Skin epidermis (tissue), 12 donors: ENCODE measurements around the gene HLA-DRA.
A peak's percentile ranks its signal among the peaks of the same experiment; 100 is the strongest.
"Not testable (repeated sequence)": the region's sequence is repeated elsewhere in the genome, so short reads cannot be mapped to it uniquely, and the experiment has no call there.

Experiments used
- H3K27ac ChIP-seq, 21 experiments: fragments of 200-600 bp; sonication (generic) in 11 of 21; one replicate each; pipeline ENCODE4 v1.5.0; 2020; ENCODE audit warnings: mild to moderate bottlenecking in 3 of 21, inconsistent platforms in 2 of 21, moderate library complexity in 2 of 21
- H3K4me3 ChIP-seq, 7 experiments: fragments of 200-600 bp; sonication (generic) in 2 of 7; one replicate each; pipeline ENCODE4 v1.5.0; 2020; ENCODE audit warnings: inconsistent platforms in 2 of 7, mild to moderate bottlenecking in 2 of 7, moderate library complexity in 1 of 7

HLA-DRA gene

DNA sequence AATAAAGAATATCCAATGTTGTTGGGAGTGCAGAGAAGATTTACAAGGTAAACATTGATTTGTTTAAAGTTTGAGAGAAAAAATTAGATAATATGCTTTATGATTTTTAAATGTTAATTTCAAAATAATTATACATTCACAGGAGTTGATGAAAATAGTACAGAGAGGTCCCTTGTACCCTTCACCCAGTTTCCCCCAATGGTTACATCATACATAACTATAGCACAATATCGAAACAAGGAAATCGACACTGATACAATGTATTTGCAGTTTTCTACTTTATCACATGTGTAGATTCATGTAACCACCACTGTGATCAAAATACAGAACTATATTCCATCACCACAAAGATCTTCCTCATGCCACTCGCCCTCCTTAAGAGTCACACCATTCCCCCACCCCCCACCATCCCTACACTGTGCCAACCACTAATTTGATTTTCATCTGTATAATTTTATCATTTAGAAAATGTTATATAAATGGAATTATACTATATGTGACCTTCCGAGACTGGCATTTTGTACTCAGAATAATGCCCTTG lies 11.7 kb upstream of the HLA-DRA start:
- no peak overlapping the region for H3K4me3 ChIP-seq
- H3K27ac ChIP-seq = no peak overlapping the region

- H3K27ac ChIP-seq = no peak overlapping the region
- no peak overlapping the region for H3K4me3 ChIP-seq
Measured at GRCh38 chr6:32430179-32430578, 9.5 kb upstream of the HLA-DRA start.

GRCh38 chr6:32431142-32431541 lies 8.5 kb upstream of the HLA-DRA start:
- H3K4me3 ChIP-seq = no peak overlapping the region
- no peak overlapping the region for H3K27ac ChIP-seq

DNA sequence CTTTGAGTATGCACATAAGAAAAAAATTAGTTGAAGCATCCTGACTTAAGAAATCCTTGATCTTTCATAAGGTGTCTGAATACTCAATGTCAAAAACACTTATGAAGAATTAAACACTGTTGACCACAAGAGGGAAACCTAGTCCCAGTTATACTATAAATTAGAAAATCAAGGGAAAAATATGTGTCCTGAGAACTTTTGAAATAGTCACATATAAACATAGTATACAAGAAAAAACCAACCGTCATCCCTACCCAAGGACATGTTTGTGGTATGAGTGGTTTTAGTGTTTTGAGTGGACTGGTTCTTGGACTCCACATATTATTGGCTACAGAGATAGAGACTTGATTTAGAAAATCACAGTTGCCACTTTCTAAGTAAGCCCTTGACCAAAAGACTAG lies 7.6 kb upstream of the HLA-DRA start:
- no peak overlapping the region for H3K27ac ChIP-seq
- H3K4me3 ChIP-seq = no peak overlapping the region

DNA sequence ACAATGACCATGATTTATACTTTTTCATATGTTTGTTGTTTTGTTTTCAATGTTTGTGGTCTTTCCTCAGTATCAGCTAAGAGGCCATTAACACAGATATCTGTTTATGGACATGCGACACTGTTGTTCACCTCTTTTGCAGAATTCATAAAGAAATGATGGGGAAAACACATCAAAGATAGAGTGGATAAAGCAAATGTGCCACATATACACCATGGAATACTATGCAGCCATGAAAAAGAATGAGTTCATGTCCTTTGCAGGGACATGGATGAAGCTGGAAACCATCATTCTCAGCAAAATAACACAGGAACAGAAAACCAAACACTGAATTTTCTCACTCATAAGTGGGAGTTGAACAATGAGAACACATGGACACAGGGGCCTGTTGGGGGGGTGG lies 5.7 kb upstream of the HLA-DRA start:
- H3K4me3 ChIP-seq, H3K27ac ChIP-seq: not testable (repeated sequence)

DNA sequence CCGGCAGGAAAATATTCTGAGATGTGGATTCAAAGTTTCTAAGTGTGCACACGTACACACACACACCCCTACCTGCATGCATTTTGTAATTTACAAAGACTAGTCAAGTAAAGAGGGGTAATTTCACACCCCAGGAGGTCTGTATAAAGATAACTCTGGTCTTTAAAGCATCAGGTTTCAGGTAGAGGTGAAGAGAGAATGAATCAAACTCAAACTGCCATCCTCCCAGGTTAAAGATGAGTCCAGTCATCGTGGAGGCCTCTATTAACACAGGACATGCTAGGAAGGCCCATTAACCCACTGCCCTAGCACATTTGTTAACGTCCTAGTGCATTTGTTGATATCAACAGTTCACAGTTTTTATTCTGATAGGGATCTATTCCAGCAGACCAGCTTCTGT lies 3.5 kb upstream of the HLA-DRA start:
- peak overlapping the region in 14 of 21 experiments; percentile 18 to 88 (median 68) for H3K27ac ChIP-seq

DNA sequence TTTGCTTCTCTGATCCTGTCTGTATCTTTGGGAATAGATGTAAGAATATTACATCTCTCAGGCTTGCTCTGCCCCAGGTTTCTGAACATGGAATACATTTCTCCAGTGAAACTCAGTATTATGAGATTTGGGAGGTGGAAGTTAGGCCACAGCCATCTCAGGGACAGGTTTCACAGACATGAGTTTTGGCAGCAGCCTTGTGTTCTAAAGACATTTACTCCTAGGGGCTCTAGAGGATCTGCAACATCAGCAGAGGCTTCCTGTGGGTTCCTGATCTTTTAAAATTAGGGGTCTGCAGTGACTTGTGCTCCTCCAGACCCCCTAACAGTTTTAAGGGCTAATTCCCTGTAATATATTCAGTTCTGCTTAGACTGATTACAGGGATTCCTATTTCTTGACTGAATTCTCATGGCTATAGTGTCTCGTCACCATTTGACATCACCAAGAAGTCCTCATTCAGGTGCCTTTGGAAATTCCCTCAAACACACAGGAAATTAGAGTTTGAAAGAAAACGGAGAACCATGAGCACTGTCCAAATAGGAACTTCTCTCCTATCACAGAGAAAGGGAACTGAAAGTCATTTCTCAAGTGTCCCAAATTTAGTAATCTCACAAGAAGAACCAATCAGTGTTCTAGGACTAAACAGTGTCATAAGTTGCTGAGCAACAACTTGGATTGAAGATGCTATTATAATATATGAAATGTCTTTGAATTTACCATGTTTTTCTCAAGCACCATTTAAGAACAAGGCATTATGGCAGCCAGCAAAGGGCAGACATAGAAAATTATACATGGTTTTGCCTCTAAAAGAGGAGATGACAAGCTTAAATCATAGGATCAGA lies 2.5 kb upstream of the HLA-DRA start:
- no peak overlapping the region for H3K4me3 ChIP-seq
- peak overlapping the region in 20 of 21 experiments; percentile 41 to 96 (median 73) for H3K27ac ChIP-seq

More for the DNA sequence above, 3.5 kb upstream of the HLA-DRA start:
- H3K4me3 ChIP-seq = no peak overlapping the region

- peak overlapping the region in 17 of 21 experiments; percentile 40 to 96 (median 71) for H3K27ac ChIP-seq
- H3K4me3 ChIP-seq = no peak overlapping the region
Measured at GRCh38 chr6:32439139-32439538, 548 bp upstream of the HLA-DRA start.

DNA sequence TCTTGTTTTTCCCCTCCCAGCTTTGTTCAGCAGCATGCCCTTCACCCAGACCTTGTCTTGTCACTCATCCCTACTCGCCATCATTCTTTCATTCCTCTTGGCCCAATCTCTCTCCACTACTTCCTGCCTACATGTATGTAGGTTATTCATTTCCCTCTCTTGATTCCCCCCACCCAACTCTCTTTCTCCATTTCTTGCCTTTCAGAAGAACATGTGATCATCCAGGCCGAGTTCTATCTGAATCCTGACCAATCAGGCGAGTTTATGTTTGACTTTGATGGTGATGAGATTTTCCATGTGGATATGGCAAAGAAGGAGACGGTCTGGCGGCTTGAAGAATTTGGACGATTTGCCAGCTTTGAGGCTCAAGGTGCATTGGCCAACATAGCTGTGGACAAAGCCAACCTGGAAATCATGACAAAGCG lies 2.6 kb downstream of the HLA-DRA start:
- peak overlapping the region in 7 of 21 experiments; percentile 7 to 96 (median 37) for H3K27ac ChIP-seq
- H3K4me3 ChIP-seq = peak overlapping the region in 5 of 7 experiments; percentile 1 to 40 (median 29)

DNA sequence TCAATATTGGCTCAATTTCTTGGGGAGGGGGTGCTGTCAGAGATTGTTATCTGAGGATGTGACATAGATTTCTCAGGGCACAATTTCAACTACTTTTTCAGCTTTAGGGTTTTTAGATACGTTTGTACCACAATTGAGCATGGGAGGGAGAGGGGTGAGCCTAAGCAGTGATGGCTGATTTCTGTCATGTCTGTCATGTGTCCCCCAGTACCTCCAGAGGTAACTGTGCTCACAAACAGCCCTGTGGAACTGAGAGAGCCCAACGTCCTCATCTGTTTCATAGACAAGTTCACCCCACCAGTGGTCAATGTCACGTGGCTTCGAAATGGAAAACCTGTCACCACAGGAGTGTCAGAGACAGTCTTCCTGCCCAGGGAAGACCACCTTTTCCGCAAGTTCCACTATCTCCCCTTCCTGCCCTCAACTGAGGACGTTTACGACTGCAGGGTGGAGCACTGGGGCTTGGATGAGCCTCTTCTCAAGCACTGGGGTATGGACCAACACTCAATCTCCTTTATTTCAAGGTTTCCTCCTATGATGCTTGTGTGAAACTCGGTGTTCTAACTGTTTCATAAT lies 3.4 kb downstream of the HLA-DRA start:
- Histone ChIP-seq H3K27ac (peak overlapping the region in 2 of 21 experiments; percentile 7 to 82), H3K4me3 (peak overlapping the region in 5 of 7 experiments; percentile 5 to 40 (median 21))

DNA sequence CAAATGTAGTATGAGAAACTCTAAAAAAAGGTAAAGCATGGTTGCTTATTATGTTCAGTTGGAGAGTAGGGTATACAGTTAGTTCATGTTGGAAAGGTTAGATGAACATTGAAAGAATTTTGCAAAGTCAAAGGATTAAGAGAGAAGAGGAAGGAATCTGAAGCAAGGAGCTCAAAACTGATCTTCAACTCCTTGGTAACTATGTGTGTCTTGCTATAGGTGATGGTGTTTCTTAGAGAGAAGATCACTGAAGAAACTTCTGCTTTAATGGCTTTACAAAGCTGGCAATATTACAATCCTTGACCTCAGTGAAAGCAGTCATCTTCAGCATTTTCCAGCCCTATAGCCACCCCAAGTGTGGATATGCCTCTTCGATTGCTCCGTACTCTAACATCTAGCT lies 4.7 kb downstream of the HLA-DRA start:
- Histone ChIP-seq H3K4me3 (no peak overlapping the region), H3K27ac (no peak overlapping the region)

DNA sequence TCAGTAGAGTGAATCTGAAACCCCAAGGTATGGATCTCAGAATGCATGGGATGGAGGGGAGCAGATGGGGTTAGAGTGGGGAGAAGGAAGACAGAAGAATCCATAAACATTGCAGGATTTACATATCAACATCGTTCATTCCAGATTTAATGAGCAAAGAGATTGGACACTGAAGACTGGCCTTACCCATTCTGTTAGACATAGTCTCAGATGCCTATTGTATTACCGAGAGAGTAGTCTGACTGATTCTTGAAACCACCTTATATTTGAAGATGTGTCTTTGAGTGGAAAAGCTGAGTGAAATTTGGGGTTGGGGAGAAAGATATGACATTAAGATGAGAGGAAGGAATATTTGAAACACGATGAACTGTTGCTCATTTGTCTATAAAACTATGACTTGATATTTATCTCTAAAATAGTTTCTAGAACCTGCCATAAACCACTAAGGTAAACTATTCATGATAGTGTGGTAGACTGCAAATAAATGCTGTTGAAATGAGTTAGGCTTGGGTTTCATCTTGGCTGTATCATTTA lies 5.7 kb downstream of the HLA-DRA start:
- no peak overlapping the region for H3K4me3 ChIP-seq
- H3K27ac ChIP-seq = no peak overlapping the region

DNA sequence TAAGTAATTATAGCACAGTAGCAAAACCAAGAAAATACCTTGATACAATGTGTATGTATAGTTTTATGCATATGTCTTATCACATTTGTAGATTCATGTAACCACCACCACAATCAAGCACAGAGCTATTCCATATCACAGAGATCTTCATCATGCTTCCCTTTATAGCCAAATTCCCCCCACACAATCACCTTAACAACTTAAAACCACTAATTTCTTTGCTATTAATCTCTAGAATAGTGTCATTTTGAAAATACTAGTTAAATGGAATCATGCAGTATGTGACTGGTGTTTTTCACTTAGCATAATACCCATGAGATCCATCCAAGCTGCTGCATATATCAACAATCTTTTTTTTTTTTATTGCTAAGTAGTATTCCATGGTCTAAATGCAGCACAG lies 8.2 kb downstream of the HLA-DRA start:
- Histone ChIP-seq H3K27ac (no peak overlapping the region), H3K4me3 (no peak overlapping the region)

GRCh38 chr6:32449088-32449736 lies 9.5 kb downstream of the HLA-DRA start:
- H3K4me3 ChIP-seq = no peak overlapping the region
- no peak overlapping the region for H3K27ac ChIP-seq

DNA sequence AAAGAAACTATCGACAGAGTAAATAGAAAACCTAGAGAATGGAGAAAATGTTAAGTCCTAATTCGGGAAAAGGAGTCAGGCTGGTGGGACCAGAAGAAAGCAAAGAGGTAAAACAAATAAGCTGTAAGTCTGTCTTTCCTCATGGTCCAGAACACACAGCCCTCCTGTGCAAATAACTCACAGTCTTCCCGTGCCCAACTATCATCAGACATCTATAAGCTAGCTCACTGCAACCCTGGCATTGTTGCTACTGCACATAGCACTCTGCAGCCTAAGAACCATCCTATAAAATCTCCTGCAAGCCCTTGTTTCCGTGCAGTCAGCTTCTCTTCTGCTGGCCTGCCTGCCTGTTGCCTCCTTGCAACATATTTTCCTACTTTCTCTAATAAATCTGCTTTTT lies 17.4 kb downstream of the HLA-DRA start:
- Histone ChIP-seq H3K4me3 (no peak overlapping the region), H3K27ac (no peak overlapping the region)

- H3K4me3 ChIP-seq = peak overlapping the region in 6 of 7 experiments; percentile 3 to 47 (median 32)
Measured at GRCh38 chr6:32459781-32460424, 20.2 kb downstream of the HLA-DRA start.

DNA sequence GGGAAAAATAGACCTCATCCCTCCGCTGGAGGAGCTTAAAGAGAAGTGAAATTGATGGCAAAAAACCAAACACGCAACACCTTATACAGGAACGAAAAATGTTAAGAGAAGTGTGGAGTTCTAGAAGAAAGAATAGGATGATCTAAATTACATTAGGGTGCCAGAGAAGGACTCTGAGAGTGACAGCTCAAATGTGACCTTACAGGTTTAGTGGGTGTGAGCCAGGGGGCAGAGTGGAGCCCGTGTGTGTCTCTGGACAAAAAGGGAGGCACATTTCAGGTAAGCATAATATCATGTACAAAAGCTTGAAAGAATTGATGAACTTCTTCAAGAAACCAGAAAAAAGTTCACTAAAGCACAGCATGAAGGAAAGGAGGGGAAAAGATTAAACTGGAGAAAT lies 20.8 kb downstream of the HLA-DRA start:
- H3K4me3 ChIP-seq = no peak overlapping the region
- no peak overlapping the region for H3K27ac ChIP-seq

More at GRCh38 chr6:32459781-32460424, 20.2 kb downstream of the HLA-DRA start:
- H3K27ac ChIP-seq = peak overlapping the region in 1 of 21 experiments; percentile 41

- Histone ChIP-seq H3K4me3 (no peak overlapping the region), H3K27ac (no peak overlapping the region)
Measured at GRCh38 chr6:32461493-32461892, 21.8 kb downstream of the HLA-DRA start.

DNA sequence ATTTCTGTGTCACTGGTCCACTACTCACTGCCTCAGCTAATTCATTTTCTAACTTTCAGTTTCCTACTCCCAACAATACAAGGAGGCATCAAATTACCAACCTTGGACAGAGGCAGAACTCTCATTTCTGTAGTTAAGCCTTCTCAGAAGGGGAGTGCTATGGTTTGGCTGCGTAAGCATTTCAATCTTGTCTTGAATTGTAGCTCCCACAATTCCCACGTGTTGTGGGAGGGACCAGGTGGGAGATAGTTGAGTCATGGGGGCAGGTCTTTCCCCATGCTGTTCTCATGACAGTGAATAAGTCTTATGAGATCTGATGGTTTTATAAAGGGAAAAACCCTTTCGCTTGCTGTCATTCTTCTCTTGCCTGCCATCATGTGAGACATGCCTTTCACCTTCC lies 22.9 kb downstream of the HLA-DRA start:
- Histone ChIP-seq H3K4me3 (no peak overlapping the region), H3K27ac (no peak overlapping the region)
